Neural crest cell (in vitro differentiated cells): ENCODE data around the gene TRIO. TPM values are rescaled to one million over a fixed set of nuclear protein-coding genes. Genes with fewer than 3 reads are reported as not detected.

Experiments
- DNase-seq: peaks from one replicate; pipeline ENCODE4 v3.0.0; 2021; ENCODE audit warnings: low read depth, mixed read lengths, low spot score
- H3K27ac Mint-ChIP-seq: one replicate; pipeline ENCODE4 v1.8.0; 2021; ENCODE audit warnings: mild to moderate bottlenecking, mixed read lengths; ENCODE audit not compliant: unreplicated experiment
- H3K27me3 Mint-ChIP-seq: 2 replicates; pipeline ENCODE4 v1.8.0; 2021; ENCODE audit warnings: low read depth, mild to moderate bottlenecking, mixed read lengths
- H3K36me3 Mint-ChIP-seq: 2 replicates; pipeline ENCODE4 v1.8.0; 2021; ENCODE audit warnings: low read depth, mild to moderate bottlenecking, mixed read lengths
- H3K4me1 Mint-ChIP-seq: 2 replicates; pipeline ENCODE4 v1.8.0; 2021; ENCODE audit warnings: mixed read lengths
- H3K4me3 Mint-ChIP-seq: one replicate; pipeline ENCODE4 v1.8.0; 2021; ENCODE audit warnings: mild to moderate bottlenecking, mixed read lengths
- H3K9me3 Mint-ChIP-seq: 2 replicates; pipeline ENCODE4 v1.8.0; 2021; ENCODE audit warnings: mixed read lengths
- total RNA-seq: library from RNA; stranded (reverse); gene quantifications from 2 replicates; pipeline ENCODE4 v1.2.1, GENCODE V29; 2021
- TF ChIP-seq, protein P1 (sequence below): fragments of 200-600 bp; sonication (generic); conservative IDR thresholded peaks from 2 replicates; pipeline ENCODE4 v1.5.0; 2021; ENCODE audit warnings: antibody characterized with exemption, mild to moderate bottlenecking

The TRIO gene
- total RNA-seq, 1 donor from 2014 or later, result 134 TPM

DNA sequence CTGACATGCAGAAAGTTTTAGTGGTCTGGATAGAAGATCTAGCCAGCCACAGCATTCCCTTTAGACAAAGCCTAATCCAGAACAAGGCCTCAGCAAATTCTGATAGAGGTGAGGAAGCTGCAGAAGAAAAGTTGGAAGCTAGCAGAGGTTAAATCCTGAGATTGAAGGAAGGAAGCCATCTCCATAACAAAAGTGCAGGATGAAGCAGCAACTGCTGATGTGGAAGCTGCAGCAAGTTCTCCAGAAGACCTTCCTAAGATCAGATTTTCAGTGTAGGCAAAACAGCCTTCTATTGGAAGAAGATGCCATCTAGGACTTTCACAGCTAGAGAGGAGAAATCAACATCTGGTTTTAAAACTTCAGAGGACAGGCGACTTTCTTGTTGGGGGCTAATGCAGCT is 77.5 kb downstream of the TRIO start:
- no peaks in the 10 kb centered on the region for H3K9me3 Mint-ChIP-seq
- H3K4me3 Mint-ChIP-seq, result no peak overlapping the region
- H3K4me1 Mint-ChIP-seq, result peaks cover 52% of the 10 kb centered on the region
- no peak for DNase-seq
- H3K27me3 Mint-ChIP-seq, result no peaks in the 10 kb centered on the region
- H3K27ac Mint-ChIP-seq, result no peak overlapping the region
- no peaks in the 10 kb centered on the region for H3K36me3 Mint-ChIP-seq
- TF ChIP-seq, protein P1, sequence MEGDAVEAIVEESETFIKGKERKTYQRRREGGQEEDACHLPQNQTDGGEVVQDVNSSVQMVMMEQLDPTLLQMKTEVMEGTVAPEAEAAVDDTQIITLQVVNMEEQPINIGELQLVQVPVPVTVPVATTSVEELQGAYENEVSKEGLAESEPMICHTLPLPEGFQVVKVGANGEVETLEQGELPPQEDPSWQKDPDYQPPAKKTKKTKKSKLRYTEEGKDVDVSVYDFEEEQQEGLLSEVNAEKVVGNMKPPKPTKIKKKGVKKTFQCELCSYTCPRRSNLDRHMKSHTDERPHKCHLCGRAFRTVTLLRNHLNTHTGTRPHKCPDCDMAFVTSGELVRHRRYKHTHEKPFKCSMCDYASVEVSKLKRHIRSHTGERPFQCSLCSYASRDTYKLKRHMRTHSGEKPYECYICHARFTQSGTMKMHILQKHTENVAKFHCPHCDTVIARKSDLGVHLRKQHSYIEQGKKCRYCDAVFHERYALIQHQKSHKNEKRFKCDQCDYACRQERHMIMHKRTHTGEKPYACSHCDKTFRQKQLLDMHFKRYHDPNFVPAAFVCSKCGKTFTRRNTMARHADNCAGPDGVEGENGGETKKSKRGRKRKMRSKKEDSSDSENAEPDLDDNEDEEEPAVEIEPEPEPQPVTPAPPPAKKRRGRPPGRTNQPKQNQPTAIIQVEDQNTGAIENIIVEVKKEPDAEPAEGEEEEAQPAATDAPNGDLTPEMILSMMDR, result no peak

DNA sequence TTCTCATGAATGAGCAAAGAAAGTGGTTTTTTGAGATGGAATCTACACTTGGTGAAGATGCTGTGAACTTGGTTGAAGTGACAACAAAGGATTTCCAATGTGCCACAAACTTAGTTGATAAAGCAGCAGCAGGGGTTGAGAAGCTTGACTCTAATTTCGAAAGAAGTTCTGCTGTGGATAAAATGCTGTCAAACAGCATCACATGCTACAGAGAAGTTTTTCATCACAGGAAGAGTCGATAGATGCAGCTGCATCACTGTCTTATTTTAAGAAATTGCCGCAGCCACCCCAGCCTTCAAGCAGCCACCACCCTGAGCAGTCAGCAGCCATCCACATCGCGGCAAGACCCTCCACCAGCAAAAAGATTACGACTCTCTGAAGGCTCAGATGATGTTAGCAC is 78.6 kb downstream of the TRIO start:
- Mint-ChIP-seq H3K36me3 (no peaks in the 10 kb centered on the region), H3K27ac (no peak overlapping the region), H3K4me3 (no peak overlapping the region), H3K4me1 (peaks cover 49% of the 10 kb centered on the region), H3K27me3 (no peaks in the 10 kb centered on the region), H3K9me3 (no peaks in the 10 kb centered on the region)
- no peak for DNase-seq
- TF ChIP-seq, protein P1, result no peak

DNA sequence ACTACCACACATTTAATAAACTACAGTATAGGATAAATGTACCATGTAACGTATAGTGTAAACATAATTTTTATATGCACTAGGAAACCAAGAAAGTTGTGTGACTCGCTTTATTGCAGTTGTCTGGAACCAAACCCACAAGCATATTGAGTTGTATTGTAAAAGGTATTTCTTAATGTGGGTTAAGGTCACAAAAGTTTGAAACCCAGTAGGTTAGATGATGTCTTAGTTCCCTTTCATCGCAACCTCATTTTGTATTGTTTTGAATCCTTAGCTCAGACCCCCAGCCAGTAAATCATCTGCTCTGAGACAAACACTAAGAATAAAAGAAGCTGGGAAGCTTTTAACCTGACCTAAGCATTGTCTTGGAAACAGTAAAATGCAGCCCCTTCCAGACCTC is 79.1 kb downstream of the TRIO start:
- TF ChIP-seq, protein P1, result no peak
- H3K27me3 Mint-ChIP-seq, result no peaks in the 10 kb centered on the region
- no peaks in the 10 kb centered on the region for H3K9me3 Mint-ChIP-seq
- no peak for DNase-seq
- no peak overlapping the region for H3K27ac Mint-ChIP-seq
- H3K4me1 Mint-ChIP-seq, result peaks cover 50% of the 10 kb centered on the region
- H3K4me3 Mint-ChIP-seq, result no peak overlapping the region
- H3K36me3 Mint-ChIP-seq, result no peaks in the 10 kb centered on the region

DNA sequence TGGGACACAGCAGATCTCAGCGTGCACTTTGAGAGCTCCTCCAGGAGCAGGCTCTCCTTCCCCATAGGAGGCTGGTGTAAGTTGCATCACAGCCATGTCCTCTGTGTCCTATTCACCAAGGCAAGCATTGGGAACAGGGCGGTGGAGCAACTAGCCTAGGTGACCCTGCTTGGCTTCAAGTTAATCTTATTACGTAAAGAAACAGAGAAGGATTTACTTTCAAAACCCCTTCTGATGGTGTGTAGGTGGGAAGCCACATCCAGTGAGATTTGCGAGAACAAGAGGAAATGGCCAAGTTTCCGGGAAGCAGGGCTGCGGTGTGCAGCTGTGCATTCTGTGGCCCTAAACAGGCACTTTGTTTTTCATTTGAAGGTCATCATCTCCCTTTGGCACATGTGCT is 80.2 kb downstream of the TRIO start:
- TF ChIP-seq, protein P1, result no peak
- no peak for DNase-seq
- no peaks in the 10 kb centered on the region for H3K9me3 Mint-ChIP-seq
- no peak overlapping the region for H3K4me3 Mint-ChIP-seq
- H3K27me3 Mint-ChIP-seq, result no peaks in the 10 kb centered on the region
- H3K4me1 Mint-ChIP-seq, result peaks cover 50% of the 10 kb centered on the region
- H3K27ac Mint-ChIP-seq, result peak overlapping the region; percentile 13
- no peaks in the 10 kb centered on the region for H3K36me3 Mint-ChIP-seq

DNA sequence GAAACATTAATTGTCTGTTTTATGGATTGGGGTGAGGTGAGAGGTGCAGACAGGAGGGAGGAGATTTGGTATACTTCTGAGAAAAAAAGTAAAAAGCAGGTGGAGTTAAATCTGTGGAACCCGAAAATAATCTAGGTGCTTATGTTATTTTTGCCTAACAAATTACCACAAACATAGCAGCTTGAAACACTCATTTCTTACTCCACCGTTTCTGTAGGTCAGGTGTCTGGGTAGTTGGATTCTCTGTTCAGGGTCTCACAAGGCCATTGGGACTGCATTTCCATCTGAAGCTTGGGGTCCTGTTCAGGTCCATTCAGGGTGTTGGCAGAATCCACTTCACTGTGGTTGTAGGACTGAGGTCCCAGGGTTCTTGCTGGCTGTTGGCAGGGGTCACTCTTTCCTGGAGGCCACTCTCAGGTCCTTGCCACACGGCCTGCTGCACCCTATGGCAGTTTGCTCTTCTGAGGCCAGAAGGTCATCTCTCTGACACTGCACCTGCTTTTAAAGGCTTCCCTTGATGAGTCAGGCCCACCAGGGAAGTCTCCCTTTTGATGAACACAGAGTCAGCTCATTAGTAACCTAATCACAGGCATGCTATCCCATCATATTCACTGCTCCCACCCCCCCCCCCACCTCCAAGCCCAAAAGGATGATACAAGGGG is 82.2 kb downstream of the TRIO start:
- TF ChIP-seq, protein P1, result no peak
- H3K4me1 Mint-ChIP-seq, result peaks cover 45% of the 10 kb centered on the region
- H3K27ac Mint-ChIP-seq, result no peak overlapping the region
- no peaks in the 10 kb centered on the region for H3K27me3 Mint-ChIP-seq
- H3K36me3 Mint-ChIP-seq, result no peaks in the 10 kb centered on the region
- no peaks in the 10 kb centered on the region for H3K9me3 Mint-ChIP-seq
- H3K4me3 Mint-ChIP-seq, result no peak overlapping the region
- DNase-seq, result no peak
